NCI-H774 (cell line): ENCODE measurements around the gene CLEC2L.
"Not testable (repeated sequence)": the region's sequence is repeated elsewhere in the genome, so short reads cannot be mapped to it uniquely, and the experiment has no call there.

Experiments
- DNase-seq: peaks from one replicate; lab custom pipeline; 2025; lab: John Stamatoyannopoulos, UW

The CLEC2L gene

DNA sequence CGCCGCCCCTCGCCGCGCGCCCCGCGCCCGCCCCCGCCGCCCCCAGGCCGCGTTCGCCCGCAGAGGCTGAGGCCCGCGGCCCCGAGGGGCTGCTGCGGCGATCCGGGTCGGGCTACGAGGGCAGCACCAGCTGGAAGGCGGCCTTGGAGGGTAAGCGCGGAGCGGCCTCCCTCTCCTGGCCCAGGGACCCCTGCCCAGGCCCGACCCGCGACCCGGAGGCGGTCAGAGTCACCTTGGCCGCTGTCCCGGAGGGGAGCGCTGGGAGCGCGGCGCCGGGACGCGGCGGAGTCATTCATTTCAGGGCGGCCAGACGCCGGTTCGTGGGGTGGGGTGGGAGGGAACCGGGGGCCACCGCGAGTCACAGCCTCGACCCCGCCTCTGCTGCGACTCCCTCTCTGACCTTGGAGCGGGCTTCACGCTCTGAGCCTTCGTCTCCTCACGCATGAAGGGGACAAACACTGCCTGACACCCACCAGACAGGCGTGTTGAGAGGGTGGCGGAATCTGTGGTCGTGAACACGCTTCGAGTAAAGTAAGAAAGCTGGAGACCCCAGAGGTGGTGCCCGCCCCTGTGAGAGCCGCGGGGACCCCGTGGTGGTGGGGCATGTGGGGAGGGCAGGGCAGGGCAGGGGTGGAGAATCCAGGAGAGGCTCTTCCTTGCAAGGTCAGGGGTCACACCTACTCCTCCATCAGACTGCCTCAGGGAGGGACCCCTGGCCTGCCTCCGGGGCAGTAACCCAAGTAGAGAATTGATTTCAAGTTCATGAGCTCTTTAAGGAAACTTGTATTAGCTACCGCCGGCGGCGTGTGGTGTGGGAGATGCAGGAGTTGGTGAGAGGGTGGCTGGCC, 707 bp downstream of the CLEC2L start:
- no peak for DNase-seq

- DNase-seq = no peak
These were observed 1.8 kb downstream of the CLEC2L start for GRCh38 chr7:139525239-139525638.

DNA sequence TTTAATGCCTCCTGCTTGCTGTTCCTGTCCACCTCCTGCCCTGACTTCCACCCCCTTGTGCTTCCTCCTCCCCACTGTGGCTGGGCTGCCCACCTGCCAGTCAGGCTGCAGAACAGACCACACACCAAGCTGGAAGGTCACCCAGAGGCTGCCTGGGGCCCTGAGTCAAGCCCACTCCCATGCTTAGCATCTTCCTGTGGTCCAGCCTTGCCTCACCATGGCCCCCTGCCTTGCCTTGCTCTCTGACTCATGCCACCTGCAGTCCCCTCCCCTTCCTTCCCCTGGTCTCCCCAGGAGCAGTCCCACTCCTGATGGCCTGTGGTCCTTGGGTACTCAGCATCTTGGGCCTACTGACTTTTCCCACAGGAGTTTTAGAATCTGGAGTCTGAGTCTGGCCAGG, 2.3 kb downstream of the CLEC2L start:
- no peak for DNase-seq

DNA sequence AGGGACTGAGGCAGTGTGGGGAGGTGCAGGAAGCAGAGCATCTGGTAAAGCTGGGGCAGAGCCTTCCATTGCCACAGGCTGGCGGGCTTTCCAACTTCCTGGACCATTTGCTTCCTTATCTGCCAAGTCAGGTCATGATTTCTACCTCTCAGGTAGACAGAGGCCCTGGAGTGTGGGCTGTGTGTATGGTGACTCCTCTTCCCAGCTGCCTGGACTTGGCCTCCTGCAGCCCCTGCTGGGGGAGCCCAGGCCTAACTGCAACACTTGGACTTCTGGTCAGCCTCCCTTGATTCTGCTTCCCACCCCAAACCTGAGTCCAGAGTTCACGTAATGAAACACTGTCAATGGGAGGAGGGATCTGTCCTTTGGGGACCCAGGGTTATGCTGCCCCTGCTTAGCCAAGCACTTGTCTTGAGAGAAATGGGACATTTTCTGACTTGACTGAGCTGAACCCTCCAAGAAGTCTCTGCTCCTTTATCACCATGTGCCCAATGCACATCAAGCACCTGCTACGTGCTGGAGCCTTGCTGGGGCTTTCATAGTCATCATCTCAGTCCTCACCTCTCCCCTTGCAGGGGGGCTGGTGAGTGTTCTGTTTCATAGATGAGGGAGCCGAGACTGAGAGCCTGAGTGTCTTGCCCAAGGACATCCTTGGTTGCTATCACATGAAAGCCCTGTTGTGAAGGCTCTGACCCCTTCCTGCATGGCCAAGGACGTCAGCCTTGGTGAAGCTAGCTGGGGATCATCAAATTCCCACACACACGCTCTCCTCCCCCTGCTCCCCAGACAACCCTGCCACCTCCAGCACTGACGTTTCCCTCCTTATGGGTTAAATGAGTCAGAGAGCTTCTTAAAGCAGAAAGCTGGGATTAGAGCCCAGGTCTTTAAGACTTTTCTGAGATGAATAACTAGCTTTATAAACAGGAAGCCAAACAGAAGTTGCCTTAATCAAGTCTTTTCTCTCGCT, 3.4 kb downstream of the CLEC2L start:
- no peak for DNase-seq

- DNase-seq = no peak
These were observed 7.6 kb downstream of the CLEC2L start for GRCh38 chr7:139531094-139531493.

DNA sequence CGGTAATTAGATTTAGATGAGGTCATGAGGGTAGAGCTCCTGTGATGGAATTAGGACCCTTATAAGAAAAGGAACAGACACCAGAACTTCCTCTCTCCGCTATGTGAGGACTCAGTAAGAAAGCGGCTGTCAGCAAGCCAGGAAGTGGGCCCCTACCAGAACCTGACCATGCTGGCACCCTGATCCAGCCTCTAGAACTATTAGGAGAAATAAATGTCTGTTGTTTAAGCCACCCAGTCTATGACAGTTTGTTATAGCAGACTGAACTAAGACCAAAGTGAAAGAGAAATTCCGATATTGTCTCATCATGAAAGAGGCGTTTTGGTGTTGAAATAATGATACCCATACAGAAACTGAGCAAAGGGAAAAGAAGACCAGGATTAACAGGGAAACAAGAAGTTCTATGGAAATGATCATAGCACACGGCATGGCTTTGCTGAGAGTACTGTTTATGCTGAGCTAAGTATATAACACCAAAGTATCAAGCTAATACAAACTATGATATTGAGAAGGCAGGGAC, 9.2 kb downstream of the CLEC2L start:
- DNase-seq = no peak

GRCh38 chr7:139534096-139534495, 10.6 kb downstream of the CLEC2L start:
- no peak for DNase-seq

- DNase-seq = no peak
These were observed 11.6 kb downstream of the CLEC2L start for GRCh38 chr7:139534966-139535651.

GRCh38 chr7:139536152-139536551, 12.7 kb downstream of the CLEC2L start:
- no peak for DNase-seq

DNA sequence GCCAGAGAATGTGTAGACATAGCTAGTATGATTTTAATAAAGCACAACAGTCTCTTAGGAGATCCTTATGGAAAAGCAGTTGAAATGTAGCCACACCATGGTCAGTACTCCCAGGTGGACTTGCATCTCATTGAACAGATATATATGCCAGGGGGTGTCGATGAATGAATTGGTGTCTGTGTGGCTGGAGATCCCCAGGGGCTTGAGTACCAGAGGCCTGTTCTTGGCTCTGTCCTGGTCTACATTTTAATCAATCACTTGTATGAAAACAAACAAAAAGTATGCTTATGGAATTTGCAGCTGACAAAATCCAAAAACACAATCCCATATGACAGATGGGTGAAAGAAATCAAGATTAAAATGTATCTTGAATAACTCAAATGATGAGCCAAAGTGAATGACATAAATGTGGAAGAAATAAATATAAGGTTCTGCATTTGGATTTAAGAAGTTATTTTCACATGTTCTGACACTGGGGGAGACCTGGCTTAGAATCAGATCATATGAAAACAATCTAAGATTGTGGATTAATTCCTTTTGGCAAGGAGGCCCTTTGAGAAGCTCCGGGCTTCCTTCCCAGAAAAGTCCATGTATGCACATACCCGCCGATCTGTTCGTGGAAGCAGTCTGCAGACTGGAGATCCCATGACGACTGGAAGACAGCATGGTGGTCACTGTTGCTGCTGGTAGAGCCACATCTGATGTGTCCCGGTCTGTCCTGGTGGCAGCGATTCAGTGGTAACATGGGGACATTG, 15.6 kb downstream of the CLEC2L start:
- no peak for DNase-seq

DNA sequence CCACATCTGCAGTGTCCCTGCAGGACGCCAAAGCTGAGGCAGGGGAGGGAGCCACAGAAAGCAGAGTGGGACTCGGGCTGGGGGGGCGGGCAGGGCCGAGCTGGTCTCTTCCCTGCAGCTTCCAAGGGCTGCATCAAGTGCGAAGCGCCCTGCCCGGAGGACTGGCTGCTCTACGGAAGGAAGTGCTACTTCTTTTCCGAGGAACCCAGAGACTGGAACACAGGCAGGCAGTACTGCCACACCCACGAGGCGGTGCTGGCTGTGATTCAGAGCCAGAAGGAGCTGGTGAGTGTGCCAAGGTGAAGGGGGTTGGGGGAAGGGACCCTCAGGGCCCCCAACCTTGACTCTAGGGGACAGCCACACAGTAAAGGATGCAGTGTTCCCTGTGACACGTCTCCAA, 16.7 kb downstream of the CLEC2L start:
- no peak for DNase-seq

DNA sequence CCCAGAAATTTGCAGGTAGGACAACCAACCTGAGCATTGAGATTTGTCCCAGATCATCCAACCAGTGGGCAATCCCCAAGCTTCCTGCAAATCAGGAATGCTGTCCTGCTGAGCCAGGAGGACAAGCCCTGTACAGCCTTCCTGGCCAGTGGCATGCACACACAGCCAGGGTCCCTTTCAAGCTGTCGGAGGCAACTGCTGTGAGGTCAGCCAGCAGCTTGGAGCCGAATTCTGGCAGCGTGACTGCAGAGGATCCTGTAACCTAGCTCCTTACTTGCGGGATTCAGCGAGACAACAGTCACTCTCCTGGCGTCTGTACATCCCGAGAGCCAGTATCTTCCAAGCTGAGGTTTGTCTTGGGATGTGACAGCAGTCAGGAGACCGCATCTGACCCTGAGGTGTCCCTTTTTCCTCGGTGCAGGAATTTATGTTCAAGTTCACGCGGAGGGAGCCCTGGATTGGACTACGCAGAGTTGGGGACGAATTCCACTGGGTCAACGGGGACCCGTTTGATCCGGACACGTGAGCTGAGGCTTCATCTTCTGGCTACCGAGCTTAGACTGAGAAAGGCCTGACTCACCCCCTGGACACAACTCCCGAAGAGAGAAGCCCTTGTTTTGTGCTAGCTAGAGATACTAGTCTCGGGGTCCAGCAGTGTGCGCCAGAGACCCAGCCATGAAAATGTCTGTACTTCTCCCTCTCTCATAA, 18.3 kb downstream of the CLEC2L start:
- no peak for DNase-seq

GRCh38 chr7:139542308-139543151, 19.0 kb downstream of the CLEC2L start:
- no peak for DNase-seq

DNA sequence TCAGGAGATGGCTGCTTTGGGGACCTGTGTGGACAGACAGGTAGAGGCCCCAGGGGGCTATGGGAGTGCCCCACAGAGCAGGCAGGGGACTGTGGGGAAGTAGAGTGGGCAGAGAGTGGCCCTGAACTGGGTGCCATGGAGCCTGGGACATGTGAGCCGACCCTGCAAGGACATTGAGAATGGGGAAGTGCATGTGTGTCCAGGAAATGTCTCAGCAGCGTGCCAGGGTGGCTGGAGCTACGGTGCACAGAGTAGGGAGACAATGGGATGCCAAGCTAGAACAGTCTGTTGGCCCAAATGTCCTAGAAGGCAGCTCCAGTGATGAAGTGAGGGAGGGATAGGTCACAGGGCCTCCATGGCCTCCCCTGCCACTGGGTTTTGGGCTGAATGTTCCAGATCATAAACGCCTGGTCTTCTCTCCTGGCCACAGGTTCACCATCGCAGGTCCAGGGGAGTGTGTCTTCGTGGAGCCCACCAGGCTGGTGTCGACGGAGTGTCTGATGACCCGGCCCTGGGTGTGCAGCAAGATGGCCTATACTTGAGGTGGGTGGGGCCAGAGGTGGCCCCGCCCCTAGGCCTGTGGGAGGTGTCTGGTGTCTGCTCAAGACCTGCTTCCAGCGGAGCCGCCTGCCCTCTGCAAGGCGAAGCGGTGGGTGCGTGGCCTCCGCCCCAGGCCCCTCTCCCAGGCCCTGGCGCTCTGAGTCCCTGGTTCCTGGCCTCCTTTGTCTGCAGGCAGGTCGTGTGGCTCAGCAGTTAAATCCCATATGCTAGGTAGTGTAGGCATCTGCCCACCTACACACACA, 20.5 kb downstream of the CLEC2L start:
- DNase-seq = no peak

DNA sequence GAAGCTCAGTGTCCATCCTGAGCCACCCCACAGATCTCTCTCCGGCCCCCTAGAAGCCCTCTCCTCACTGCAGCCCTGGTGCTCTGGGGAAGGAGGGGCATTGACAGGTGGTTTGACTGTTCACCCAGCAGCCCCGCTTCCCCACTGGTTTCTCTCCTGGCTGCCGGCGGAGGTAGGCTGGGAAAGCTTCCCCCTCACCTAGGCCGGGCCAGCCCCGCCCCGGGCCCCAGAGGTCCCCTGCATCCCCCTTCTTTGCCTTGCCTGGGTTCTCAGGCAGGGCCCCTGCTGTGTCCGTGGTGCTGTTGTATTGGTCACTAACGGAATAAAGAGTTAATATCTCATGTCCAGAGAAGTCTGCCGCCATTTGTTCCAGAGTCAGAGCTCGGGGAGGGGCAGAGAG, 21.2 kb downstream of the CLEC2L start:
- no peak for DNase-seq

DNA sequence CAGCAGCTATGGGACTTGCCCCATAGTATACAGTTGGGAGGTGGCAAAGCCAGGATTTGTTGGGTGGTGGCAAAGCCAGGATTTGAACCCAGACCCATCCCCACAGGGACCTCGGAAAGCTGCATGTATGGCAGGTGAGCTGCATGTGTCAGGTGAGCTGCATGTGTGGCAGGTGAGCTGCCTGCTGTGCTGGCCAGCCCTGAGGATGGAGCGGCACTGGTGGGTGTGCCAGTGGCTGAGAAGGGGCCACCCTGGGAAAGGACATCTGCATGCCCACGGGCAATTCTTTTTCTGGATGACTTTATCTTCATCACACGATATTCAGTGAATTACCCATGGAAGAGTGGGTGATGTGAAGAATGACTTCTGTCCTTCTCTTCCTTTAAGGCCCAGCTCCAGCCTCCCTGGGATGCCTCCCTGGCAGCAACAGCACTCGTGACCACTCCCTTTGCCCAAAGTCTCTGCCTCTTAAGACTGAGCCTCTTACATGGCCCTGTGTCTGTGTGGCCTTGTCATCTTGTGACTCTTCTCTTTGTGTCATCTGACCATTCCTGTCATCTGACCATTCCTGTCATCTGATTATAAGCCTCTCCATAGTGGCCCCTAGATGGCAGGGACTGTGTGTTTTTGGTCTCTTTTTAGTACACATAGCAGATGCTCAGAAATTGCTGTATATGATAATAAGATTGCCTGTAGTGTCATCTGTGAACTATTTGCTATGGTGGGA, 25.0 kb downstream of the CLEC2L start:
- DNase-seq = no peak

GRCh38 chr7:139553991-139554700, 30.7 kb downstream of the CLEC2L start:
- not testable (repeated sequence) for DNase-seq
